CD4-positive, alpha-beta T cell treated with Interleukin-12 subunit alpha and Interleukin-12 subunit beta, for 1 hour (primary cell): Measurements from ENCODE around the gene OR51G1.
"Not testable (repeated sequence)": the region's sequence is repeated elsewhere in the genome, so short reads cannot be mapped to it uniquely, and the experiment has no call there.

ENCODE experiments used
- DNase-seq: peaks from one replicate; pipeline ENCODE4 v3.0.0-alpha.2; 2020

OR51G1 gene, protein sequence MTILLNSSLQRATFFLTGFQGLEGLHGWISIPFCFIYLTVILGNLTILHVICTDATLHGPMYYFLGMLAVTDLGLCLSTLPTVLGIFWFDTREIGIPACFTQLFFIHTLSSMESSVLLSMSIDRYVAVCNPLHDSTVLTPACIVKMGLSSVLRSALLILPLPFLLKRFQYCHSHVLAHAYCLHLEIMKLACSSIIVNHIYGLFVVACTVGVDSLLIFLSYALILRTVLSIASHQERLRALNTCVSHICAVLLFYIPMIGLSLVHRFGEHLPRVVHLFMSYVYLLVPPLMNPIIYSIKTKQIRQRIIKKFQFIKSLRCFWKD

GRCh38 chr11:4924239-4924638 is at the start of gene OR51G1:
Gene OR51G1 (minus strand): TSS chr11:4924339. CDS start chr11:4924339, 0 bp downstream.
- no peak for DNase-seq

GRCh38 chr11:4962816-4963215 is 38.7 kb upstream of the OR51G1 start:
- DNase-seq, result no peak

GRCh38 chr11:4960877-4961276 is 36.7 kb upstream of the OR51G1 start:
- no peak for DNase-seq

DNA sequence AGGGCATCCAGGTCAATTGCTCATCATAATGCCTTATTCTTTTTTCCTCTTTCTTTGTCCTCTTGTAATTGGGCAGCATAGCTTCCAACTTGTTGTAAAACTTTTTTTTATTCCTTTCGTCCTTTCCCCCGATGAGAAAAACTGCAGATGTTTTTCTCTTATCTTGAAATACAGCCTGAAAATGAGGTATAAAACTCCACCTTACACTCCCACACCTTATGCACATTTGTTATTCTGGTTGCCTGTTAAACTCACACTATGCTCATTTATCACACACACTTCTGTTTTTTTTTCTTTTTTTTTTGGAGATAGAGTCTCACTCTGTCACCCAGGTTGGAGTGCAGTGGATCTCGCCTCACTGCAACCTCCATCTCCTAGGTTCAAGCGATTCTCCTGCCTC is 33.3 kb upstream of the OR51G1 start:
- DNase-seq, result no peak

DNA sequence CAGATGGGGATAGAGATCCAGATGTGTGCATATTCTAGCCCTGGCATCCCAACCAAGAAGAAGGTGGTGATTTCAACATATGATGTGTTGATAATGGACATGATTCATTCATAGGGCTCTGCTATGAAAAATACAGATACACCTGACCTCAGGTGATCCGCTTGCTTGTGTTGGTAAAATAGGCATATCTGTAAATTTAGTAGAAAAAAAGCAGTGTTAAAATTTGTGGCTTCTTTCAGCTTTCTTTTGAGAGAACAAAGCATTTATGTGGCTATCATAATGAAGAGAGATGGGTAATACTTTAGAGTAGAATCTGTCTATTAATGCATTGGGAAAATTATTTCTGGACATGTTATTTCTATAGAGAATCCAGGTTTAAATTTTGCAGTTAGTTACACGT is 31.5 kb upstream of the OR51G1 start, which contains the start of gene OR51A2:
Gene OR51A2 (minus strand): TSS at position 101 of the 400 bp plus-strand sequence. CDS start 0 bp downstream, at position 101.
- DNase-seq, result not testable (repeated sequence)

DNA sequence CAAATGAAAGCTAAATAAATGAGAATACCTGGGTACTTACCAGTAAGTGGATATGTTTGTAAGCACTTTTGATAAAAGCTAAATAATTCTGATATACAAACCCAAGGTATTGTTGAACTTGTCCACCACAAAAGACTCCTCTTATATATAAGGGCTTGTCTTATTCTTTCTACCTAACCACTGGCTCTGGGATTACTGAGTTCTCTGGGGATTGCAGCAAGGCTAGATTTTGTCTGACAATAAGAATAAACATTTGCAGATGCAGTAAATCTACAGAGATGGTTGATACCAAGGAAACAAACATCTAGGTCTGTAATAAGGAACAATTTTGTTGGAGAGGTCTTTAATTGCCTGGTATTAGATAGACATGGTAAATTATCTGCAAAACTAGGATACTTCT is 23.4 kb upstream of the OR51G1 start, which contains the start of gene OR51A4:
Gene OR51A4 (minus strand): TSS at position 101 of the 400 bp plus-strand sequence. CDS start 505 bp downstream, outside the sequence.
- no peak for DNase-seq

GRCh38 chr11:4936745-4937144 is 12.6 kb upstream of the OR51G1 start:
- no peak for DNase-seq

DNA sequence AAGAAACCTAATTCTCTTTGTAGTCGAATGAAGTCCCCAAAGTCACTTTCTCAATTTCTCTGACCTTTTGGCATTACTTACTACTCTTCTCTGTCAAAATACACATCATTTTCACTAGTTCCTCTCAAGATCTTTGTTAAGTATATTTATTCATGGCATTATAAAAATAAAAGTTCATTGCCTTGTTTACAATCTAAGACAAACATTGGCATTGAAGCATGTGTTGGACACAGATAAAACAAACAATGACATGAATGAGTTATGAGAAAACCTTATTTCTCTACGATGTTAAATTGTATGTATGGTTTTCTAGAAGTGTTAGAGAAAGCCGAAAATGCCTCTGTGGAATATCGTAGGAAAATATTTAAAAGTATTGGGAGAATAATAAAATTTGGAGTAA is 8.6 kb upstream of the OR51G1 start:
- no peak for DNase-seq

GRCh38 chr11:4926608-4927007 is 2.5 kb upstream of the OR51G1 start:
- DNase-seq, result no peak

DNA sequence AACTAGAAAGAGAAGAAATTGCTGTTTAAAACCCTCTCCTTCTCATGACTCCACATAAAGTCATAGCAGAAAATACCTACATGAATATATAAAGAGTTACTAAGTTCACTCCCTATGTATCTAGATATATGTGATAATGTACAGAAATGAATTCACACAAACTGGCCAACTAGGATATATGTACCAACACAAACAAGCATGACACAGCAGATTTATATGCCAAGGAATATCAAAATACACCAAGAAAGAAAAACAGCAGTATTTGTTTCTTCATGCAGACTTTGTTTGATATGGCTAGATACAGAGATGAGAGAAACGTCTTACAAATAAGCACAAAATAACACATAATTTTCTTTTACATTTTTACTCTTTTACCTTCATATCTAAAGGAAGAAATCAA is 1.8 kb downstream of the OR51G1 start:
- DNase-seq, result no peak

DNA sequence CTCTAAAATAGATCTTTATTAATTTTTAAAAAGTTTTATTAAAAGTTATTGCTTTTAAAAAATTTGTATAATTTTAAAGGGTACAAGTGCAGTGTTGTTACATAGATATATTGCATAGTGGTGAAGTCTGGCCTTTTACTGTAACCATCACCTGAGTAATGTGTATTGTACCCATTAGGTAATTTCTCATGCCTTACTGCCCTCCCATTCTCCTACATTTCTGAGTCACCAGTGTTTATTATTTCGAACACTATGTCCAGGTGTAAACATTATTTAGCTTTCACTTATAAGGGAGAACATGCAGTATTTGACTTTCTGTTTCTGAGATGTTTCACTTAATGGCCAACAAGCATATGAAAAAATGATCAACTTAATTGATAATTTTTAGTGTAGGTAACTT is 2.3 kb downstream of the OR51G1 start:
- DNase-seq, result no peak

GRCh38 chr11:4919250-4919649 is 4.9 kb downstream of the OR51G1 start, which contains the start of gene OR51G2:
Gene OR51G2 (minus strand): TSS chr11:4919350. CDS start chr11:4915663, 3,687 bp downstream.
- DNase-seq, result no peak

GRCh38 chr11:4916581-4916980 is 7.6 kb downstream of the OR51G1 start:
- DNase-seq, result no peak

- no peak for DNase-seq
Measured at GRCh38 chr11:4903484-4903883, 20.7 kb downstream of the OR51G1 start, which contains the start of gene OR51A7. Gene OR51A7 (plus strand): TSS chr11:4903783. CDS start chr11:4907370, 3,587 bp downstream.

DNA sequence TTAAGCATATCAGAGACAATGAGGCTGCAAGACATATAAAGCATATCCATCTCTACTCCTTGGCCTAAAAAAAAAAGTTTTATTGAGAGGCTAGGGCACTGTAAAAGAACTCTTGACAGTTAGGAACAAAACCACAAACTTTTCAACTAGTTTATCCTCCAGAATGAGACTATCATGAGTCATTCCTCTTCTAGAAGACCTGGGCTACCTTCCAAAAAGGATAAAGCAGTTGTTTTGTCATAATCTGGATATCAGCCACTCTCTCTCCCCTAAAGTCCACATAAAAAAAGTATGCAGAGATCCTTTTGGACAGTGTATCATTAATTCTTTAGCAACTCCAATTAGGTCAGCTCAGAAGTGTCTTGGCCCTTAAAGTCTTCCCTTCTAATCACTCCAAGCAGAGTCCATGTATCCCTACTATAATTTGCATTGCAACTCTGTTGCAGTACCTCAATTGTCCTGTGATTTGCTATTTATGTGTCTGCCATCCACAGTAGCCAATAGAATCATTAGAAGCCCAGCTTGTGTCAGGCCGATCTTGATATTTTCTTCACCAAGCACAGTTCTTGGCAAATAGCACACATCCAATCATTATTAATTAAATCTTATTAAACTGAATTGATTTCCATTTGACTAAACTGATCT is 32.0 kb downstream of the OR51G1 start:
- DNase-seq, result no peak

DNA sequence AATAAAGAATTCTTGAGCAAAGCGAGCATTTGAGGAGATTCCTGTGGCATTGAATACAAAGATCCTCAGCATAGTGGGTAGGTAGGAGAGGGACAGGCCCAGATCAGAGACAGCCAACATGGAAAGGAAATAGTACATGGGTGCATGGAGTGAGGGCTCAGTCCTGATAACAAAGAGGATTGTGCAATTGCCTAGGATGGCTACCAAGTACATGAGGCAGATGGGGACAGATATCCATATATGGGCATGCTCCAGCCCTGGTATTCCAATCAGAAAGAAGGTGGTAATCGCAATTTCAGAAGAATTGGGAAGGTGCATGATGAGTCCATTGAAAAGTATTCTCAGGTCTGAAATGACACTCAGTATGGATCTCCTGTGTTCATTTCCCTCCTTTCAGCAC is 33.9 kb downstream of the OR51G1 start:
- DNase-seq, result no peak

- no peak for DNase-seq
Measured at GRCh38 chr11:4887591-4887990, 36.5 kb downstream of the OR51G1 start.

DNA sequence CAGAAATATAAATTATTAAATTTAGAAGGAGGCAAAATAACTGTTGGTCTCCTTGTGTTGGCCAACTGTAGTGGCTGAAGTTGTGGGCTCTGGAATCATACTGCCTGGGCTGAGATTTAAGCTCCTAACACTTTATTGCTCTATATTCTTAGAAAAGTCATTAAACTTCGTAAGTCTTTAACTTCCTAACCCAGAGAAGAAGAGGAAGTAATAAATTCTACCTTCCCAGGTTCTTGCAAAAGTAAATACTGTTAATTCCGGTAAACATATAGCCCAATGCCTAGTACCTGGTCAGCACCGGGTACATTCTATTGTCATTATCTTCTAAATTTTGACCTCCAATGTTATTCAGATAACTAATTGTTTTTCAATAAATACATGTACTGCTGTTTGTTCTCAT is 38.0 kb downstream of the OR51G1 start:
- no peak for DNase-seq

GRCh38 chr11:4884361-4884760 is 39.8 kb downstream of the OR51G1 start:
- DNase-seq, result no peak

DNA sequence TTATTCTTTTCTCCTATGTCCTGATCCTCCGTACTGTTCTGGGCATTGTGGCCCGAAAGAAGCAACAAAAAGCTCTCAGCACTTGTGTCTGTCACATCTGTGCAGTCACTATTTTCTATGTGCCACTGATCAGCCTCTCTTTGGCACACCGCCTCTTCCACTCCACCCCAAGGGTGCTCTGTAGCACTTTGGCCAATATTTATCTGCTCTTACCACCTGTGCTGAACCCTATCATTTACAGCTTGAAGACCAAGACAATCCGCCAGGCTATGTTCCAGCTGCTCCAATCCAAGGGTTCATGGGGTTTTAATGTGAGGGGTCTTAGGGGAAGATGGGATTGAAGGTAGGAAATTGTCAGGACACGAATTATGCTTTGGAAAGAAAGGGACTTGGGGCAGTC is 41.6 kb downstream of the OR51G1 start:
- DNase-seq, result no peak

GRCh38 chr11:4881860-4882500 is 42.2 kb downstream of the OR51G1 start, which contains the start of gene OR51T1:
Gene OR51T1 (plus strand): TSS chr11:4881900. CDS start chr11:4881900, 0 bp downstream.
- no peak for DNase-seq

- DNase-seq, result no peak
Measured at GRCh38 chr11:4881188-4881587, 43.0 kb downstream of the OR51G1 start.
